IMR-90 (cell line): ENCODE measurements around the gene TBX10.

Source experiments
- MXI1 ChIP-seq: IDR thresholded peaks from 2 replicates; pipeline ENCODE4 v1.6.1; 2012; ENCODE audit warnings: low read depth, mild to moderate bottlenecking, low read length, moderate library complexity, borderline replicate concordance
- NFE2L2 ChIP-seq: fragments of 150-350 bp; IDR thresholded peaks from 2 replicates; pipeline ENCODE4 v1.6.1; 2016; ENCODE audit warnings: low read depth, mild to moderate bottlenecking, low read length
- POLR2A ChIP-seq: IDR thresholded peaks from 2 replicates; pipeline ENCODE4 v1.6.1; 2012; ENCODE audit warnings: mild to moderate bottlenecking, low read depth, low read length
- RAD21 ChIP-seq: IDR thresholded peaks from 2 replicates; pipeline ENCODE4 v1.6.1; 2012; ENCODE audit warnings: low read length, improper control_type of control experiment
- TF ChIP-seq, protein P1 (sequence below): conservative IDR thresholded peaks from 2 replicates; pipeline ENCODE4 v1.5.1; 2012; ENCODE audit warnings: mild to moderate bottlenecking, low read depth, low read length, improper control_type of control experiment

DNA sequence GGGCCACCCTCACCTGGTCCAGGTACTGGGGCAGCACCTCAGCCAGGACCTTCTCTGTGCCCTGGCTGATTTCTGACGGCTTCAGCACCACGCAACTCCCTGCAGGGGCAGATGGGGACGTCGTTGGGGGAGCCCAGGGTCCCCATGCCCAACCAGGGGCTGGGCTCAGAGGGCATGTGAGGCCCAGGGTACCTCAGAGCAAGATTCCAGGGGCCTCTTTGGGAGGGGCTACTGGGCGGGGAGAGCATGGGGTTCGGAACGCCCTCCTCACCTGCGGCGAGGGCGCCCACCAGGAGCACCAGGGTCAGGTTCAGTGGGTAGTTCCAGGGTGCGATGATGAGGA lies 26.7 kb upstream of the TBX10 start:
- TF ChIP-seq, protein P1, sequence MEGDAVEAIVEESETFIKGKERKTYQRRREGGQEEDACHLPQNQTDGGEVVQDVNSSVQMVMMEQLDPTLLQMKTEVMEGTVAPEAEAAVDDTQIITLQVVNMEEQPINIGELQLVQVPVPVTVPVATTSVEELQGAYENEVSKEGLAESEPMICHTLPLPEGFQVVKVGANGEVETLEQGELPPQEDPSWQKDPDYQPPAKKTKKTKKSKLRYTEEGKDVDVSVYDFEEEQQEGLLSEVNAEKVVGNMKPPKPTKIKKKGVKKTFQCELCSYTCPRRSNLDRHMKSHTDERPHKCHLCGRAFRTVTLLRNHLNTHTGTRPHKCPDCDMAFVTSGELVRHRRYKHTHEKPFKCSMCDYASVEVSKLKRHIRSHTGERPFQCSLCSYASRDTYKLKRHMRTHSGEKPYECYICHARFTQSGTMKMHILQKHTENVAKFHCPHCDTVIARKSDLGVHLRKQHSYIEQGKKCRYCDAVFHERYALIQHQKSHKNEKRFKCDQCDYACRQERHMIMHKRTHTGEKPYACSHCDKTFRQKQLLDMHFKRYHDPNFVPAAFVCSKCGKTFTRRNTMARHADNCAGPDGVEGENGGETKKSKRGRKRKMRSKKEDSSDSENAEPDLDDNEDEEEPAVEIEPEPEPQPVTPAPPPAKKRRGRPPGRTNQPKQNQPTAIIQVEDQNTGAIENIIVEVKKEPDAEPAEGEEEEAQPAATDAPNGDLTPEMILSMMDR: no peak
- TF ChIP-seq MXI1: no peak
- no peak for TF ChIP-seq RAD21
- no peak for TF ChIP-seq POLR2A
- TF ChIP-seq NFE2L2: no peak
